D721Med (cell line): ENCODE results near the gene POLR3K.
"Not testable (repeated sequence)": the region's sequence is repeated elsewhere in the genome, so short reads cannot be mapped to it uniquely, and the experiment has no call there.

Source experiments
- DNase-seq: peaks from one replicate; pipeline ENCODE4 v3.0.0; 2011; ENCODE audit warnings: low spot score; ENCODE audit not compliant: insufficient read length
- FAIRE-seq: peaks from 2 replicates; lab custom pipeline; 2011; peaks lifted over from hg19 to GRCh38; lab: Jason Lieb, UNC
- TF ChIP-seq, protein P1 (sequence below): IDR thresholded peaks from 2 replicates; pipeline ENCODE4 v1.5.1; 2012; ENCODE audit warnings: mild to moderate bottlenecking, control low read depth; ENCODE audit not compliant: insufficient read depth; ENCODE audit errors: missing control alignments

Gene POLR3K

DNA sequence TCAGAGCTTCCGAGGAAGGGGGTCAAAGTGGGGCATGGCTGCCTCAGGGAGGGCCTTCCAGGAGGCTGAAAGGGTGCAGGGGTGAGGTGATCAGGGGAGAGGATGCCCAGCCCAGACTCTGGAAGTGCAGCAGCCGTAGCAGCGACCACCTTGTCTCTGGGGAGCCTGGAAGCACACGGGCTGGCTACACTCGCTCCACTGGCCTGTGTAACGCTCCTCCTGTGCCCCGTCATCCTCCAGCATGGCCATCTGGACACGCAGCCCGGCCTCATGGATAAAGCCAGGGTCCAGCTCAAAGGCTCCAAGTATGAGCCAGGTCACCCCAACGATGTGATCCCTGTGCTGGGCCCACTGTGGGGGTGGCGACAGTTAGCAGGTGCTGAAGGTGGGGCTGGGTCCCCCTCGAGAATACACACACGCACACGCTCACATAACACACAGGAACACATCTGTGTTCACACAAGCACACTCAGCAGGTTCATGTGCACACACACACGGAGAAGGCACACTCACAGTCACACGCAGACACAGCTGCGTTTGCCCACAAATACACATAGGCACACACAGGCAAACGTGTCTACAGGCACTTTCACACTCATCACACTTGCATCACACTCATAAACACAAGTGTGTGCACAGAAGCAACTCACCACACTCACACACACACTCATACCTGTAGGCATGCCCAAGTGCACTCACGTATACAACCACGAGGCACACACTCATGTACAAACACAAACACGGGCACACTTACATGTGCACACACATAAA lies 19.3 kb downstream of the POLR3K start:
- TF ChIP-seq, protein P1, sequence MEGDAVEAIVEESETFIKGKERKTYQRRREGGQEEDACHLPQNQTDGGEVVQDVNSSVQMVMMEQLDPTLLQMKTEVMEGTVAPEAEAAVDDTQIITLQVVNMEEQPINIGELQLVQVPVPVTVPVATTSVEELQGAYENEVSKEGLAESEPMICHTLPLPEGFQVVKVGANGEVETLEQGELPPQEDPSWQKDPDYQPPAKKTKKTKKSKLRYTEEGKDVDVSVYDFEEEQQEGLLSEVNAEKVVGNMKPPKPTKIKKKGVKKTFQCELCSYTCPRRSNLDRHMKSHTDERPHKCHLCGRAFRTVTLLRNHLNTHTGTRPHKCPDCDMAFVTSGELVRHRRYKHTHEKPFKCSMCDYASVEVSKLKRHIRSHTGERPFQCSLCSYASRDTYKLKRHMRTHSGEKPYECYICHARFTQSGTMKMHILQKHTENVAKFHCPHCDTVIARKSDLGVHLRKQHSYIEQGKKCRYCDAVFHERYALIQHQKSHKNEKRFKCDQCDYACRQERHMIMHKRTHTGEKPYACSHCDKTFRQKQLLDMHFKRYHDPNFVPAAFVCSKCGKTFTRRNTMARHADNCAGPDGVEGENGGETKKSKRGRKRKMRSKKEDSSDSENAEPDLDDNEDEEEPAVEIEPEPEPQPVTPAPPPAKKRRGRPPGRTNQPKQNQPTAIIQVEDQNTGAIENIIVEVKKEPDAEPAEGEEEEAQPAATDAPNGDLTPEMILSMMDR: no peak
- FAIRE-seq (no peak), DNase-seq (no peak)

DNA sequence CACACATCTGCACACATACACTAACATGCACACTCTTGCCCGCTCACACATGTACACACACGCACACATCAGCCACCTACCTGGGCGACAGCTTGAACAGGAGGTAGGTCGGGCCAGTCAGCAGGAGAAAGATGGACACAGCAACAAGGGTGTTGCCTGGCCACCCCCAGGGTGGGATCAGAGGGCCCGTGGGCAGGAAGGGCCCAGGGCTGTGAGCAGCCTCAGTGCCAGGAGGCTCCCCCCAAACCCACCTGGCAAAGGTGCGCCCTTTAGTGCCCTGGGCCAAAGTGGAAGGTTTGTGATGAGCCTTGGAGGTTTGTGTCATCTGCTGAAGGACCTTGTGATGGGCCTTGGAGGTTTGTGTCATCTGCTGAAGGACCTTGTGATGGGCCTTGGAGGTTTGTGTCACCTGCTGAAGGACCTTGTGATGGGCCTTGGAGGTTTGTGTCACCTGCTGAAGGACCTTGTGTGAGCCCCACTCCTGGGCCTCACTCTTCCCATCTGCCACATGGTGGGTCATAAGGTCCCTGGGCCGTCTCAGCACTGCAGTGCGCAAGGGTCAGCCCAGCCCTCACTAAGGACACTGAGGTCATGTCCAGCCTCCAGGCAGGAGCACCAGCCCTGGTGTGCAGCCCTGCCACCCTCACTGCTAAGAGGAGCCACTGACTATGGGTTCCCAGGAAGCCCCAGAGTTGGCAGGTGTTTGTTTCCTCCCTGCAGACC lies 20.1 kb downstream of the POLR3K start:
- FAIRE-seq, DNase-seq: not testable (repeated sequence)

DNA sequence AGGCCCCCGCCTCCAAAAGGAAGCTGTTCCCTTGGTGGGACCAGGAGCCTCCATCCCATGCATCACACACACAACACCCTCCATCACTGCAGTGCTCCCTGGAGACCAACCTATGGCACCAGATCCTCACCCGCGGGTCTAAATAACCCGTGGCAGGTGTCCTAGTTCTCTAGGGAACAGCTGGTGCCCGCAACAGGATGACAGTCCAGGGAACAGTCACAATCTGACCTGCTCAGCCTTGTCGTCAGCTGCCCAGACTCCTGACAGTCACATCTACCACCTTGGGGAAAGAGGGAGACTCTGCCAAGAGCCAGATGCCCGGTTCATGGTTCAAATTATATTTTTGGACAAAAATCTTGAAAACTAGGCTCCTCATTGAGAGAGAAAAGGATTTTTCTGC lies 22.8 kb downstream of the POLR3K start:
- DNase-seq, FAIRE-seq: not testable (repeated sequence)

DNA sequence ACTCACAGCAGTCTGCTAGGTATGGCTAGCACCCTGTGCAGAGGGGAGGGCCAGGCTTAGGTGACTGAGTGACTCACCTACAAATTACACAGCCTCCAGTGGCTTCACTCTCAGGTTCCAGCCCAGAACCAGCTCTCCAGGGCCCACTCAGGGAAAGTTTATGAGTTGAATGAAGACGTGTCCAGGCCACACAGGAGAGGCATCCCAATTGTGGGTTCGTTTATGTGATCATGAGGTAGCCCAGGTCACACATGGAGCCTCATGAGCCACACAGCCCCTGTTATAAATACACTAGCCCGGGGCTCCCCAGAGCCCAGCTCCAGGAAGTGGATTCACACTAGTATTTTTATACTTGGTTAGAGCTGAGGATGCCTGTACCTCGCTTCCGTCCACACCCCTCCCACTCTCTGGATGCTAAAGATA lies 27.5 kb downstream of the POLR3K start:
- not testable (repeated sequence) for DNase-seq, FAIRE-seq

DNA sequence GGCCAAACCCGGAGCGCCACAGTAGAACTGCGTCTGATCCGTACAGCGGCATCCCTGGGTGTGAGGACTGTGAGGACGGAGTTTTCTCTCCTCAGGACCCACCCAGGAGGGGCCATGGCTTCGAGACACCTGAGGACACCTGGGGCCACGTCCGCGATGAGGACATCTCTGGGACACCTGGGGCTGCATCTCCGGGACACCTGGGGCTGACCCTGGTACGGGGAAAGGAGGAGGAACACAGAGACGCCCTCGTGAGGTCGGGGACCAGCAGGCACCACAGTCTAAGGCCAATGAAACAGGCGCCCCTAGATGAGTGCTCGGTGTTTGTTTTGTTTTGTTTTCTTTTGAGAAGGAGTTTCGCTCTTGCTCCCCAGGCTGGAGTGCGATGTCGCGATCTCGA lies 29.3 kb downstream of the POLR3K start:
- FAIRE-seq, DNase-seq: not testable (repeated sequence)

DNA sequence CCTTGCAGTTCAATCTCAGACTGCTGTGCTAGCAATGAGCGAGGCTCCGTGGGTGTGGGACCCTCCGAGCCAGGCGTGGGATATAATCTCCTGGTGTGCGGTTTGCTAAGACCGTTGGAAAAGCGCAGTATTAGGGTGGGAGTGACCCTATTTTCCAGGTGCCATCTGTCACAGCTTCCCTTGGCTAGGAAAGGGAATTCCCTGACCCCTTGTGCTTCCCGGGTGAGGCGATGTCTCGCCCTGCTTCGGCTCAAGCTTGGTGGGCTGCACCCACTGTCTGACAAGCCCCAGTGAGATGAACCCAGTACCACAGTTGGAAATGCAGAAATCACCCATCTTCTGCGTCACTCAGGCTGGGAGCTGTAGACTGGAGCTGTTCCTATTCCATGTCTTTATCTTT lies 32.5 kb downstream of the POLR3K start:
- not testable (repeated sequence) for DNase-seq, FAIRE-seq

DNA sequence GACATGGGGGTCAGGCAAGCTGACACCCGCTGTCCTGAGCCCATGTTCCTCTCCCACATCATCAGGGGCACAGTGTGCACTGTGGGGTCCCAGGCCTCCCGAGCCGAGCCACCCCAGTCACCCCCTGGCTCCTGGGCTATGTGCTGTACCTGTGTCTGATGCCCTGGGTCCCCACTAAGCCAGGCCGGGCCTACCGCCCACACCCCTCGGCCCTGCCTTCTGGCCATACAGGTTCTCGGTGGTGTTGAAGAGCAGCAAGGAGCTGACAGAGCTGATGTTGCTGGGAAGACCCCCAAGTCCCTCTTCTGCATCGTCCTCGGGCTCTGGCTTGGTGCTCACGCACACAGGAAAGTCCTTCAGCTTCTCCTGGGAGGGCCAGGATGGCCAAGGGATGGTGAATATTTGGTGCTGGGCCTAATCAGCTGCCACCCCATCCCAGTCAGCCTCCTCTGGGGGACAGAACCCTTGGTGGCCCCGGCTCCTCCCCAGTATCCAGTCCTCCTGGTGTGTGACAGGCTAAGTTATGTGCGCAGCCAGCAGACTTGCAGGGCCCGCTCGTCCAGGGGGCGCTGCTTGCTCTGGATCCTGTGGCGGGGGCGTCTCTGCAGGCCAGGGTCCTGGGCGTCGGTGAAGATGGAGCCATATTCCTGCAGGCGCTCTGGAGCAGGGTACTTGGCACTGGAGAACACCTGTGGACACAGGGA lies 36.2 kb downstream of the POLR3K start:
- not testable (repeated sequence) for FAIRE-seq

DNA sequence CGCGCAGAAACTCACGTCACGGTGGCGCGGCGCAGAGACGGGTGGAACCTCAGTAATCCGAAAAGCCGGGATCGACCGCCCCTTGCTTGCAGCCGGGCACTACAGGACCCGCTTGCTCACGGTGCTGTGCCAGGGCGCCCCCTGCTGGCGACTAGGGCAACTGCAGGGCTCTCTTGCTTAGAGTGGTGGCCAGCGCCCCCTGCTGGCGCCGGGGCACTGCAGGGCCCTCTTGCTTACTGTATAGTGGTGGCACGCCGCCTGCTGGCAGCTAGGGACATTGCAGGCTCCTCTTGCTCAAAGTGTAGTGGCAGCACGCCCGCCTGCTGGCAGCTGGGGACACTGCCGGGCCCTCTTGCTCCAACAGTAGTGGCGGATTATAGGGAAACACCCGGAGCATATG lies 42.6 kb downstream of the POLR3K start:
- not testable (repeated sequence) for DNase-seq, FAIRE-seq
- TF ChIP-seq, protein P1: peak; percentile 41

More for the DNA sequence above, 36.2 kb downstream of the POLR3K start:
- not testable (repeated sequence) for DNase-seq

DNA sequence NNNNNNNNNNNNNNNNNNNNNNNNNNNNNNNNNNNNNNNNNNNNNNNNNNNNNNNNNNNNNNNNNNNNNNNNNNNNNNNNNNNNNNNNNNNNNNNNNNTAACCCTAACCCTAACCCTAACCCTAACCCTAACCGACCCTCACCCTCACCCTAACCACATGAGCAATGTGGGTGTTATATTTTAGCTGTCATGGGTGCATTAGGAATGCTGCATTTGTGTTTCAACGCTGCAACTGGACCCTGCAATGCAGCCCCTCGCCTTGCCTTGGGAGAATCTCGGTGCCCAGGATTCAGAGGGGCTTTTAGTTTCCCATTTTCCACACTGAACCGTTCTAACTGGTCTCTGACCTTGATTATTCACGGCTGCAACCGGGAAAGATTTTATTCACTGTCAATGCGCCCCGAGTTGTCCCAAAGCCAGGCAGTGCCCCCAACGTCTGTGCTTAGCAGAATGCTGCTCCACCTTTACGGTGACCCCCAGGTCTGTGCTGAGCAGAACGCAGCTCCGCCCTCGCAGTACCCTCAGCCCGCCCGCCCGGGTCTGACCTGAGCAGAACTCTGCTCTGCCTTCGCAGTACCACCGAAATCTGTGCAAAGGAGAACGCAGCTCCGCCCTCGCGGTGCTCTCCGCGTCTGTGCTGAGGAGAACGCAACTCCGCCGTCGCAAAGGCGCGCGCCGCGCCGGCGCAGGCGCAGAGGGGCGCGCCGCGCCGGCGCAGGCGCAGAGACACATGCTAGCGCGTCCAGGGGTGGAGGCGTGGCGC lies 43.3 kb downstream of the POLR3K start:
- TF ChIP-seq, protein P1: no peak
- DNase-seq: no peak
- FAIRE-seq: no peak
